GM21619 (cell line): ENCODE data around the gene CDC42EP1.
"Not testable (repeated sequence)": the region's sequence is repeated elsewhere in the genome, so short reads cannot be mapped to it uniquely, and the experiment has no call there.

Experiments used
- ATAC-seq: cut with Tn5 transposase; IDR thresholded peaks from one replicate; pipeline ENCODE4 v1.9.1; 2021; ENCODE audit not compliant: unreplicated experiment

The CDC42EP1 gene

DNA sequence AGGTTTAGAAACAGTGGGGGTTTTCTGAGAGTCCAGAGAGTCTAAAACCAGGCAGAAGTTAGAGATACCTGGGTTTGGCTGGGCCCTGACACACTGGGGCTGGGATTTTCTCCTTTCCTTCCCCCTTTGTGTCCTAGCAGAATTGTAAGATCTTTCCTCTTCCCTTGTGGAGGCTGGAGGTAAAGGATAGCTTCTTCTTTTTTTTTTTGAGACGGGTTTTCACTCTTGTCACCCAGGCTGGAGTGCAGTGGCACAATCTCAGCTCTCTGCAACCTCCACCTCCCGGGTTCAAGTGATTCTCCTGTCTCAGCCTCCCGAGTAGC lies 49.8 kb downstream of the CDC42EP1 start:
- not testable (repeated sequence) for ATAC-seq

DNA sequence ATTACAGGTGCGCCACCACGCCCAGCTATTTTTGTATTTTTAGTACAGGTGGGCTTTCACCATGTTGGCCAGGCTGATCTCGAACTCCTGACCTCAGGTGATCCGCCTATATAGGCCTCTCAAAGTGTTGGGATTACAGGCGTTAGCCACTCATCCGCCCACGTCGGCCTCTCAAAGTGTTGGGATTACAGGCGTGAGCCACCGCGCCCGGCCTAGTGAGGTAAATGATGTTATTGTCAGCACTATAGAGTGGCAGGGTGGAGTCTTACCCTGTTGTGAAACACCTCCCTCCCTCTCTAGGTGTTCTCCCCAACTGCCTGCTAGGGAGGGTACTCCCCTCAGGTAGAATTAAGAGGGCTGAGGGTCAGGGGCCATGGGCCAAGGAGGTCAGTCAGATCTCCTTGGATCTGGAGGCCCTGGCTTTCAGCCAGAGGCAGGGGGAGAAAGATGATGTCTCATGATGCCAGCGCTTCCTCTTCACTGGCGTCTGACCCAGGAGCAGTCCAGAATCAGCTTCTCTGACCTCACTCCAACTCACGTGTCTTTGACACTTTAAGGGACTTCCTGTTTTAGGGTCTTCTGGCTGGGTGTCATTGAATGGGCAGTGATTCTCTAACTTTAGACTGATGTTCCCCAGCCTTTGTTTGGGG lies 50.3 kb downstream of the CDC42EP1 start:
- no peak for ATAC-seq

DNA sequence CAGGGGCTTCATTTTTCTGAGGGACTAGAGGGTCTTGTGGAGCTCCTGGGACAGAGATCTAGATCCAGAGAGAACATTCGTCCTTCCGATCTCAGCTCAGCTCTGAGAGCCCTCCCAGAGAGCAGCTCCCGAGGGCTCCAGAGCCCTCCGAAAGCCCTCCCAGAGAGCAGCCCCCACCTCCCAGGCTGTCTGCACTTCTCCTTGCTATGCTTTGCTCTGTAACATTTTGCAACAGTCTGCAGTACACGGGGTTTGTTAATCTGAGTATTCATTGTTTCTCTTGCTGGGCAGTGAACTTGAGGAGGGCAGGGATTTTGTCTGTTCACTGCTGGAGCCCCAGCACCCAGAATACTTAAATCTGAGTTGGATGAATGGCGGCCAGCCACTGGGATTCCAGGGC lies 50.9 kb downstream of the CDC42EP1 start:
- no peak for ATAC-seq

GRCh38 chr22:37616201-37617083 lies 56.2 kb downstream of the CDC42EP1 start:
- ATAC-seq: no peak

DNA sequence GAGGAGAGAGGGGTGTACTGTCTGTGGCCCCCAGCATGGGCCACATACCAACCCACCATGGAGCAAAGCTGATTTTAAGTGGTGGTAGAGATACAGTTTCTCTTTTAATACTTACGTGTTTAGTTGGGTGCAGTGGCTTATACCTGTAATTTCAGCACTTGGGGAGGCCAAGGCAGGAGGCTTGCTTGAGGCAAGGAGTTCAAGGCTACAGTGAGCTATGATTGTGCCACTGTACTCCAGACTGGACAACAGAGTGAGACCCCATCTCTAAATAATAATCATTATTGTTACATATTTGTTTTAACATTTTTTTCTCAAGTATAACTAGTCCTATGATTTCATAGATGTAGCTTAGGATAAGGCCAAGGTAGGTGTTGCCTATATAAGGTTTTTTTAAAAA lies 57.2 kb downstream of the CDC42EP1 start:
- no peak for ATAC-seq

GRCh38 chr22:37618072-37618656 lies 57.9 kb downstream of the CDC42EP1 start:
- ATAC-seq: no peak

GRCh38 chr22:37618674-37619073 lies 58.4 kb downstream of the CDC42EP1 start:
- no peak for ATAC-seq
